Hepatocyte (in vitro differentiated cells): ENCODE measurements around the gene MARK2. TPM values are rescaled to one million over a fixed set of nuclear protein-coding genes. Genes with fewer than 3 reads are reported as not detected.

Experiments used
- DNase-seq: peaks from one replicate; pipeline ENCODE4 v3.0.0-alpha.2; 2016; ENCODE audit warnings: low spot score
- H2AFZ ChIP-seq: fragments of 200-600 bp; sonication (generic); 2 replicates; pipeline ENCODE4 v1.6.0; 2016; ENCODE audit warnings: antibody characterized with exemption, mild to moderate bottlenecking
- H3K27ac ChIP-seq: fragments of 200-600 bp; sonication (generic); 2 replicates; pipeline ENCODE4 v1.5.1; 2016; ENCODE audit warnings: mild to moderate bottlenecking
- H3K27me3 ChIP-seq: fragments of 200-600 bp; sonication (generic); 2 replicates; pipeline ENCODE4 v1.6.1; 2016
- H3K36me3 ChIP-seq: fragments of 200-600 bp; sonication (generic); replicated peaks from 2 replicates; pipeline ENCODE4 v1.5.1; 2016; ENCODE audit warnings: low read depth; ENCODE audit not compliant: insufficient read depth
- H3K4me1 ChIP-seq: fragments of 200-600 bp; sonication (generic); 2 replicates; pipeline ENCODE4 v1.5.1; 2016; ENCODE audit warnings: mild to moderate bottlenecking, moderate library complexity; ENCODE audit not compliant: insufficient read depth
- H3K4me2 ChIP-seq: fragments of 200-600 bp; sonication (generic); 2 replicates; pipeline ENCODE4 v1.6.0; 2016
- H3K4me3 ChIP-seq: fragments of 200-600 bp; sonication (generic); 2 replicates; pipeline ENCODE4 v1.5.1; 2016; ENCODE audit warnings: mild to moderate bottlenecking
- H3K79me2 ChIP-seq: fragments of 200-600 bp; sonication (generic); 2 replicates; pipeline ENCODE4 v1.6.0; 2017; ENCODE audit warnings: mild to moderate bottlenecking
- H3K9me2 ChIP-seq: fragments of 200-600 bp; sonication (generic); replicated peaks from 2 replicates; pipeline ENCODE4 v1.6.0; 2017; ENCODE audit warnings: mild to moderate bottlenecking; ENCODE audit not compliant: insufficient read depth
- H3K9me3 ChIP-seq: fragments of 200-600 bp; sonication (generic); 2 replicates; pipeline ENCODE4 v1.5.1; 2016; ENCODE audit warnings: low read depth, mild to moderate bottlenecking
- H4K20me1 ChIP-seq: fragments of 200-600 bp; sonication (generic); 2 replicates; pipeline ENCODE4 v1.6.0; 2016; ENCODE audit warnings: mild to moderate bottlenecking; ENCODE audit not compliant: insufficient read depth, poor library complexity, severe bottlenecking
- EZH2 ChIP-seq: fragments of 200-600 bp; sonication (generic); IDR thresholded peaks from 2 replicates; pipeline ENCODE4 v1.6.1; 2016; ENCODE audit warnings: antibody characterized with exemption, mild to moderate bottlenecking, borderline replicate concordance
- EZH2phosphoT487 ChIP-seq: fragments of 200-600 bp; sonication (generic); IDR thresholded peaks from one replicate; pipeline ENCODE4 v1.6.1; 2018; ENCODE audit warnings: antibody characterized with exemption, mild to moderate bottlenecking, low read depth, moderate library complexity; ENCODE audit not compliant: unreplicated experiment, severe bottlenecking
- WGBS: methylation state at CpG from one replicate; pipeline ENCODE4 v1.1.6; 2016; ENCODE audit warnings: low lambda C conversion rate; ENCODE audit errors: missing lambda C conversion rate; 5-methylcytosine and 5-hydroxymethylcytosine counted together
- polyA plus RNA-seq: library from polyadenylated mRNA; unstranded; fragments of >200 nt; fragmentation: Nextera tagmentation; extraction: Ambion mirVana; gene quantifications from 2 replicates; pipeline ENCODE4 v1.2.1, GENCODE V29; 2016
- total RNA-seq: library from RNA; depleted of rRNA; stranded (reverse); fragments of >200 nt; gene quantifications from 2 replicates; pipeline ENCODE4 v1.2.3, GENCODE V29; 2014
- TF ChIP-seq, protein P1 (sequence below): fragments of 200-600 bp; sonication (generic); IDR thresholded peaks from 2 replicates; pipeline ENCODE4 v1.5.1; 2016; ENCODE audit warnings: antibody characterized with exemption, mild to moderate bottlenecking; ENCODE audit not compliant: poor library complexity

The MARK2 gene
- total and polyA plus RNA-seq, 2 experiments from 2014 or later, result 22.4 to 48.2 TPM

DNA sequence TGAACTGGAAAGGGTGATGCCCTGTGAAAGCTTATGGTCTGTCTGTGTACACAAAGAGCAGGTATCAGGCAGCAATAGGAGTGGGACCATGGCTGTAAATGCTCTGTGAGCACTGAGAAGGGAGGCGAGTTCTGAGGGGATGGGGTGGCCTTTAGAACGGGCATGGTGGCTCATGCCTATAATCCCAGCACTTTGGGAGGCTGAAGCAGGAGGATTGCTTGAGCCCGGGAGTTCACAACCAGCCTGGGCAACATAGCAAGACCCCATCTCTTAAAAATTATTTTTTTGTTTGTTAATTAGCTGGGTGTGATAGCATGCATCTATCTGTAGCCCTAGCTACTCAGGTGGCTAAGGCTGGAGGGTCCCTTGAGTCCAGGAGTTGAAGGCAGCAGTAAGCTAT is 22.2 kb upstream of the MARK2 start:
- Histone ChIP-seq H3K4me1 (peaks cover 12% of the 10 kb centered on the region), H3K79me2 (peaks cover 48% of the 10 kb centered on the region), H3K4me3 (no peak overlapping the region), H2AFZ (no peak overlapping the region), H3K4me2 (no peak overlapping the region), H3K9me3 (no peaks in the 10 kb centered on the region), H4K20me1 (peaks cover 37% of the 10 kb centered on the region), H3K27me3 (no peaks in the 10 kb centered on the region), H3K9me2 (no peaks in the 10 kb centered on the region), H3K27ac (no peak overlapping the region), H3K36me3 (no peaks in the 10 kb centered on the region)
- no peak for DNase-seq
- 97% methylated on average over 3 of the region's 3 CpGs for WGBS
- TF ChIP-seq, protein P1, sequence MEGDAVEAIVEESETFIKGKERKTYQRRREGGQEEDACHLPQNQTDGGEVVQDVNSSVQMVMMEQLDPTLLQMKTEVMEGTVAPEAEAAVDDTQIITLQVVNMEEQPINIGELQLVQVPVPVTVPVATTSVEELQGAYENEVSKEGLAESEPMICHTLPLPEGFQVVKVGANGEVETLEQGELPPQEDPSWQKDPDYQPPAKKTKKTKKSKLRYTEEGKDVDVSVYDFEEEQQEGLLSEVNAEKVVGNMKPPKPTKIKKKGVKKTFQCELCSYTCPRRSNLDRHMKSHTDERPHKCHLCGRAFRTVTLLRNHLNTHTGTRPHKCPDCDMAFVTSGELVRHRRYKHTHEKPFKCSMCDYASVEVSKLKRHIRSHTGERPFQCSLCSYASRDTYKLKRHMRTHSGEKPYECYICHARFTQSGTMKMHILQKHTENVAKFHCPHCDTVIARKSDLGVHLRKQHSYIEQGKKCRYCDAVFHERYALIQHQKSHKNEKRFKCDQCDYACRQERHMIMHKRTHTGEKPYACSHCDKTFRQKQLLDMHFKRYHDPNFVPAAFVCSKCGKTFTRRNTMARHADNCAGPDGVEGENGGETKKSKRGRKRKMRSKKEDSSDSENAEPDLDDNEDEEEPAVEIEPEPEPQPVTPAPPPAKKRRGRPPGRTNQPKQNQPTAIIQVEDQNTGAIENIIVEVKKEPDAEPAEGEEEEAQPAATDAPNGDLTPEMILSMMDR, result no peak
- TF ChIP-seq EZH2, result no peak
- no peak for TF ChIP-seq EZH2phosphoT487

DNA sequence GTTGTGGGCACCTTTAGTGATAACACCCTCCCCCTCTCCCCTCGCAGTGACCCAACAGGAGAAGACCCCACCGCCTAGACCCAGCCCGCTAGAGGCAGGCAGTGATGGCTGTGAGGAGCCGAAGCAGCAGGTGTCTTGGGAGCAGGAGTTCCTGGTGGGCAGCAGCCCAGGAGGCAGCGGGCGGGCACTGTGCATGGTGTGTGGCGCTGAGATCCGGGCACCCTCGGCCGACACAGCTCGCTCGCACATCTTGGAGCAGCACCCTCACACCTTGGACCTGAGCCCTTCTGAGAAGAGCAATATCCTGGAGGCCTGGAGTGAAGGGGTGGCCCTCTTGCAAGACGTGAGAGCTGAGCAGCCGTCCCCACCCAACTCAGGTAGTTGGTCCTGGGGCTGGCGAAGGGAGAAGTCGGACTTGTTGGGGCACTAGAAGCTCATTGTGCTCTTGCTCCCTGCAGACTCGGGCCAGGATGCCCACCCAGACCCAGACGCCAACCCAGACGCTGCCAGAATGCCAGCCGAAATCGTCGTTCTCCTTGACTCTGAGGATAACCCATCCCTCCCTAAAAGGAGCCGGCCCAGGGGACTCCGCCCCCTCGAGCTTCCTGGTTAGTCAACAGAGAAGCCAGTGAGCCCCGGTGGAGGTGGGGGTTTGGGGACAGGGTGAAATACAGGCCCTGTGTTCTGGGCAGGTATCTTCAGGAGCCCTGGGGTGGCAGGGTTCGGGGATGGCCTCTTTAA is 21.0 kb upstream of the MARK2 start:
- no peak for TF ChIP-seq EZH2
- no peak for TF ChIP-seq EZH2phosphoT487
- TF ChIP-seq, protein P1, result no peak
- H3K4me3 ChIP-seq, result no peak overlapping the region
- no peak for DNase-seq
- H3K27ac ChIP-seq, result no peak overlapping the region
- no peaks in the 10 kb centered on the region for H3K27me3 ChIP-seq
- peaks cover 45% of the 10 kb centered on the region for H3K79me2 ChIP-seq
- 94% methylated on average over 27 of the region's 27 CpGs for WGBS
- H3K9me3 ChIP-seq, result no peaks in the 10 kb centered on the region
- no peak overlapping the region for H2AFZ ChIP-seq
- no peaks in the 10 kb centered on the region for H3K36me3 ChIP-seq
- H3K9me2 ChIP-seq, result no peaks in the 10 kb centered on the region
- H3K4me1 ChIP-seq, result peaks cover 12% of the 10 kb centered on the region
- H3K4me2 ChIP-seq, result no peak overlapping the region
- H4K20me1 ChIP-seq, result peaks cover 37% of the 10 kb centered on the region

DNA sequence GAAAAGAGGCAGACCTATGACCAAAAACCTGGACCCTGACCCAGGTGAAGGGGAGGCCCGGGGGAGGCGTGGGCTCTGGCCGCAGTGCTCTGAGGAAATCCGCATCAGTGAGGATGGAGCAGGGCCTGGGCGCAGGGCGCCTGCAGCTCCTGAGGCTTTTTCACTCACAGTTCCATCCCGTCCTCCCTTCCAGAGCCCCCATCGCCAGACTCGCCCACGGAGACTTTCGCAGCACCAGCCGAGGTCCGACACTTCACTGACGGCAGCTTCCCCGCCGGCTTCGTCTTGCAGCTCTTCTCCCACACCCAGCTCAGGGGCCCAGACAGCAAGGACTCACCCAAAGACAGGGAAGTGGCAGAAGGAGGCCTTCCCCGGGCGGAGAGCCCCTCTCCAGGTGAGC is 20.3 kb upstream of the MARK2 start:
- no peak for DNase-seq

More for the DNA sequence above, 20.3 kb upstream of the MARK2 start:
- Histone ChIP-seq H3K4me3 (no peak overlapping the region), H3K36me3 (no peaks in the 10 kb centered on the region), H3K4me1 (peaks cover 12% of the 10 kb centered on the region), H3K4me2 (no peak overlapping the region), H3K9me2 (no peaks in the 10 kb centered on the region), H4K20me1 (peaks cover 37% of the 10 kb centered on the region), H3K79me2 (peaks cover 44% of the 10 kb centered on the region), H3K27ac (no peak overlapping the region), H3K9me3 (no peaks in the 10 kb centered on the region), H3K27me3 (no peaks in the 10 kb centered on the region), H2AFZ (no peak overlapping the region)
- TF ChIP-seq EZH2 (no peak), EZH2phosphoT487 (no peak)
- TF ChIP-seq, protein P1, result no peak
- 99% methylated on average over 18 of the region's 19 CpGs for WGBS
